Stromal cell of bone marrow (primary cell): ENCODE data around the gene ATP6V0D1.

Experiments
- DNase-seq: peaks from one replicate; pipeline ENCODE4 v3.0.0-alpha.2; 2012; ENCODE audit warnings: low read depth

ATP6V0D1 gene

GRCh38 chr16:67407176-67407787, 73.7 kb downstream of the ATP6V0D1 start:
- DNase-seq = no peak

- DNase-seq = peak; percentile 74
These were observed 74.6 kb downstream of the ATP6V0D1 start for GRCh38 chr16:67406111-67406971.

DNA sequence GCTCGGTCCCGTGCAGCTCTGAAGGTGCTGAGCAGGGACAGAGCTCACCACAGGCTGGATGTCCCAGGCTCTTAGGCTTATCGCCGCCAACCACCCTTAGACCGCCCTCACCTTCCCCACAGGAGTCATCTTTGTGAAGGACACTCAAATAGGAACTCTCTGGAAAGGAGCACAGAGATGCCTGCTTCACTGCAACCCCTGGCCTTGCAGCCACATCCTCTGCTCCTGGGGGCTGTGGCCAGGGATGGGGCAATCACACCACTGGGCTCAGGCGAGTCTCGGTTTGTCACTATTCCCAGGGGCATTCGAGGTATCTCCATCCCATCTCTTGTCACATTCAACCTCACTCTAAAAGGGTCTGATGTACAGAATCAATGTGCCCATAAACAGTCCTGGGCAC, 75.6 kb downstream of the ATP6V0D1 start:
- DNase-seq = no peak

GRCh38 chr16:67404740-67405226, 76.2 kb downstream of the ATP6V0D1 start:
- no peak for DNase-seq

DNA sequence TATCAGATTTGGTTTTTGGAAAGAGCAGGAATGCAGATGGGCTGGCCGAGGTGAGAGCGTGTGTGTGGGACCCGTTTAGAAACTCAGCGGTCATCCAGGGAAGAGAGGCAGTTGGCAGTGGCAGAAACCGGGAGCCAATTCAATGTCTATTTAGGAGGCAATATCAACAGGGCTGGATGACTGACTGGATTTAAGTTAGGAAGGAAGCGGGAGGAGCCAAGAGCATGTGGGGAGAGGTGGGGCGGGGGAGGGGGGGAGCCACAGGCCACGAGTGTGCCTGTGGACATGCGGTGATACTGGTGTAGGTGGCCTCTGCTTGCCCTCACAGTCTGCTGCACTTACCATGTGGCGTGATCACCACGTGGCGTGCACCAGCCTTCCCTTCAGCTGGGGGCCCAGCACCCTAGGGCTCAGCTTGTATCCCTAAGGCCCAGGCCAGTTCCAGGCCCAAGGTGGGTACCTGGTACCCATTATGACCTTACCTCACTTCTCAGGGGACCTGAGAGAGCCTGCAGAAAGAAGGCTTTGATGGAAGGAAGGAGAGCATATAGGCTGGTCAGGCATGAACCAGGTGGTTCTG, 76.9 kb downstream of the ATP6V0D1 start:
- DNase-seq = no peak

DNA sequence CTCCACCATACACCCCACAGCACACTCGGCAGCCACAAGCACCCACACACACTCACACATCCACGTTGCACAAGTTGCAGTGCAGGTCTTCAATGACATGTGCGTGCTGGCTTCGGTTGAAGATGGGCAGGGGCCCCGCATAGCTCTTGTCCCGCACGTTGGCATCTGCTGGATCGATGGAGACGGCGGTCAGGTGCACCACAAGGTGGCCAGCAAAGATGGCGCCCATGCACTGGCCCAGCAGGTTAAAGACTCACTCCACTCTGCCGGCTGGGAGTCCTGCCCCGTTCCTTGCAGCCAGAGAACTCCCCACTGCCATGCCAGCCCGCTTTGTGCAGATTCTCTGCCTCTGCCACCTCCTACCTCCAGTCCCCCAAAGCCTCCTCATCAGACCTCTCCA, 80.1 kb downstream of the ATP6V0D1 start:
- no peak for DNase-seq

- no peak for DNase-seq
These were observed 80.9 kb downstream of the ATP6V0D1 start for GRCh38 chr16:67399749-67400704.

GRCh38 chr16:67399218-67399733, 81.7 kb downstream of the ATP6V0D1 start:
- no peak for DNase-seq

DNA sequence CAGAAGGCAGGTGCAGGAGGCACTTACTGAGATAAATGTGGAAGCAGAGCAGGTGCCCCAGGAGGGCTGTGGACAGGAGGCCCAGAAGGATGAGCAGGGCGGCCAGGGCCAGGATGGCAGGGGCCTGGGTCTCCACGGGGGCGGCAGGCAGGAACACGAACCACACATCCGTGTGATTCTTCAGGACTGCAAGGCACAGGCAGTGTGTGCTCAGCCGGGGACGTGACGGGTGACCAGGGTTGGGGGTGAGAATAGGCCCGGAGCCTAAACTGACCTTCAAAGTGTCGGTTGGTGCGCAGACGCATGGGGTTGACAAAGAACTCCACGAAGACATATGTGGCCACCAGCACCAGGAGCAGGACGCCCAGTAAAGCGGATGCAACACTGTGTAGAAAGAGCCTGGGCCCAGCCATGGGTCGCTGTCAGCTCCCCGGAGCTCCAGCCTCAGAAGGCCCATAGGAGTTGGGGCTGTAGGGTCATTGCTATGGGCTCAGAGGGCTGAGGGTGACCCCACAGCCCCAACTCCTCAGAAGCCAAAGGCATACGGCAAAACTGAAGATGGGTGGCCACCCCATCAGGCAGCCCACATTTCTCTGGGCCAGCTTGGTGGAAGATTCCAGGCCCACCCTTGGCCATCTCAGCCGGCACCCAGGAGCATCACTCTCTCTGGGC, 82.3 kb downstream of the ATP6V0D1 start:
- no peak for DNase-seq

DNA sequence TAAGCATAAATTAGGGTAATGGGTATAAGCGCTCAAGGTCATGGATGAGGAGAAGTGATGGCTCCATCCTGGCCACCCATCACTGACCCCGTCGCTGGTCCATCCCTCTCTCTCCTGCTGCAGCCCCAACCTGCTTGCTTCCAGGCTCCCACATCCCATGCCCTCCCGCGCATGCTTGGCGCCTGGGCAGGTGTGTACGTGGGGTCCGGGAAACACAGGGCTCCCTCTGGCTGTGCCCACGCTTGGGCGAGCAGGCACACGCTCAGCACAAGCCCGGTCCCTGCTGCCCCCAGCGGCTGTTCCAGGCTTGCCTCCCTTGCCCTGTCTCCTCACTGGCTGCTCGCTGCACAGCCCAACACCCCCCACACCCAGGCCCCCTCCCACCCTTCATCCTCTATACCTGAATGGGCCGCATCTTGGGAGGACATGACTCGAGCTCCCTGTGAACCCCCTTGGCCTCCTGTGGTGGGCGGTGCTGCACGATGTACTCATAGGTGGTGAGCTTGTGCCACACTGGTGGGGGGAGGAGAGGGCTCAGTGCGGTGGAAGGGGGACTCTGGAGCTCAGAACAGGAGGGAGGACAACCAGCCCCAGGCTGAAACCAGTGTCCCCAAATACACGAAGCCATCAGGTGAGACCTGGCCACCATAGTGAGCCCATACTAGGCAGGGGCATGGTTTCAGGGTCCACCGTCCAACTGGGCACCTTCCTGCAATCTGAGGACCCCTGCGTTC, 83.0 kb downstream of the ATP6V0D1 start:
- no peak for DNase-seq

GRCh38 chr16:67397036-67397801, 83.7 kb downstream of the ATP6V0D1 start:
- DNase-seq = no peak

- DNase-seq = peak; percentile 53
These were observed 84.6 kb downstream of the ATP6V0D1 start for GRCh38 chr16:67396159-67397035.

DNA sequence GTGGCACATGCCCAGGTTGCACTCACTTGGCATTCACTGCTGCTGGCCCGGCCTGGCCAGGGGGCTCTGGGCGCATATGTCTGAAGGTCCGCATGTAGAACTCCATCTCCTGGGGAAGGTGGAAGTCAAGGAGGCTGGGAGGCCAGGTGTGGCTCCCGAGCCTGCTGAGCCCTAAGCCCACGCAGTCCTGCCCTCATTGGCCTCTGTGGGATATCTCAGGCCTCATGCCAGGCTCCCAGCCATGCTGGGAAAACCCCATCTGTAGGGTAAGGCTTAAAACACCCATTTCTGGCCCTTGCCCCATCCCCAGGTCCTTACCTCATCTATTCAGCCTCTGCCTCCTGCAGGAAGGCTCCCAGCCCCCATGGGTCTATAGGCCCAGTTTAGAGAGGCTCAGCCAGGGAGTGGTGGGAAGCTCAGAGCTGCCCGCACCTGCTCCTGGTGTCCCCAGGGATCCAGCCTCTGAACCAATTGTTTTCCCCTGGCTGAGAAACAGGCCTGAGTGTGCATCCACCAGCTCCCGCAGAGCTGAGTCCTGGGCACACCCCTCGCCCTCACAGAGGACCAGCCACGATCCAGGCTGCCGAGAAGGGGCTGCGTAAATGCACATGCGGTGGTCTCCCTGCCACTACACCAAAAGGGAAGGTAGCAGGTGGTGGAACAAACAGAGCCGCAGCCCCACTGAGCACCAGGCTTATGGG, 85.3 kb downstream of the ATP6V0D1 start:
- DNase-seq = no peak

DNA sequence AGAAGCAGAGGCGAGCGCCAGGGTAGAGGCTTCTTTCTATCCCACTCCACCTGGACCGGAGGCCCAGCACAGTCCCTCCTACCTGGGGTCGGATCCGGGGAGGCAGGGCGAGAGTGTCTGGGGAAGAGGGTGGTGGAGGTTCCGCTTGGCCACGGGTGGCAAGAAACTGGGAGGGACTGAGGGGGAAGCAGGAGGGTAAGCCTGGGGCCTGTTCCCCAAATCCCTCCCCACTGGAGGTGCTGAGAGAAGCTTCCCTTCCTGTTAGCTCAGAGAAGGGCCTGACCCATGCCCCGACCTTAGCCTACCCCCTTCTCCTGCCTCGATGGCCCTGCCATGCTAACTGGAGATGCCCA, 85.9 kb downstream of the ATP6V0D1 start:
- DNase-seq = no peak

DNA sequence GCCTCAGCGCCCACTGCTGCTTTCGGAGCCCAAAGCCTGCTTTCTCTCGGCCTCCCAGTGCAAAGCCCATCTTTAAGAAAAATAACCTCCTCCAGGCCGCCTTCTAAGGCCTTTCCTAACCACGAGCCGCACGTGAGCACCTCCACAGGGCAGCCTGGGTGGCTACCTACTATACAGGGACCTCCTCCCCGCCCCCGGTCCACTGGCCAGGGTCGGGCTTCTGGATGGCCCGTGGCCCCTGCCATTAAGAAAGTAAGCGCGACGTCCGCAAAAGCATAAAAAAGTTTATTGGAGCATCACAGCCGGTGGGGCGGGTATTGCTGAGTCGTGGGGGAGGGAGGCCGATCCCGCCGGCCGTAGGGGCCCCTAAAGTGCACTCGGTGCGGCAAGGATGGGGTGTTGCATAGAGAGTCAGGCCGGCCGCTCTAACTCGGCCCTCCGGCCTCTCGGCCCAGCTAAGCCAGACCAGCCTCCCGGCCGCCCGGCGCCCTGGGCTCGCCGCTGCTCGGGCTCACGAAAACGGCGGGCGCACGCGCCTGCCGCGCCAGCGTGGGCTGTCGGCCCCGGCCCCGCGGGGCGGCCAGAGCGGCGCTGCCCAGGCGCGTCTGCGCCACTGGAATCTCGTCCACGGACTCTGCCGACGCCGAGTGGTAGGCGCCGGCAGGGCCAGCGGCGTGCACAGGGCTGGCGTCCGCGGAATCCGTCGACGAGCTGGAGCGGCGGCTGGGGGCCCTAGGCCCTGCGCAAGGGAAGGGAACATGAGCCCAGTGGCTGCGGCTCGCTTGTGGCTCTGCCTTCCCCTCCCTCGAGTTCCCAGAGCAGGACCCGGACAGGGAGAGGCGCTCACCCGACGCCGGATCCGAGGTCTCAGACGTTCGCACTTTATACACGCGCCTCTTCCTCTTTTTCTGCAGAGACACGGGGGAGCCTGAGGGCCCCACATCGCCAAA, 86.5 kb downstream of the ATP6V0D1 start:
- no peak for DNase-seq

DNA sequence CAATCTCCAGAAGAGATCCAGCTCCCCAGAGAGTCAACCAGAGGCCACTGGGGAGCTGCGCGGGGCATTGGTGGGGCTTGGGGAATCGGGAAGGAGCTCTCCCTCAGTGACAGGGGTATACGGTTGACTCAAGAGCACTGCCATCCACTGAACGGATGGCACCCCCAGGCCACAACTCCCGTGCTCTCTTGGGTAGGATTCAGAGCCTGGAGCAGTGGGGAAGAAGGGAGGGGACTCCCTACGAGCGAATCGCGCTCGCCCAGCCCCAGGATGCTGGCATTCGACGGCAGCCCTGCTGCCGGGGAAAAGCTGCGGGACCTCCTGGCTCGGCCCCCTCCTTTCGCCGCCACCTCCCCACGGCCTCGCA, 87.2 kb downstream of the ATP6V0D1 start:
- no peak for DNase-seq
